Activated CD4-positive, alpha-beta memory T cell treated with anti-CD3 and anti-CD28 coated beads for 36 hours (primary cell): Measurements from ENCODE around the gene AKIRIN2. TPM values are rescaled to one million over a fixed set of nuclear protein-coding genes. Genes with fewer than 3 reads are reported as not detected.

Experiments
- CTCF ChIA-PET: fragments of 350-600 bp; sonication (Branson Sonifier 250); formaldehyde crosslinking; loops from one replicate; lab custom pipeline; 2021; ENCODE audit warnings: antibody characterized with exemption, inconsistent platforms; lab: Charles Lee
- POLR2A ChIA-PET: fragments of 350-600 bp; sonication (Branson Sonifier 250); formaldehyde crosslinking; loops from one replicate; lab custom pipeline; 2021; ENCODE audit warnings: antibody characterized with exemption; lab: Charles Lee
- DNase-seq: peaks from one replicate; pipeline ENCODE4 v3.0.0-alpha.2; 2020
- H3K27ac Mint-ChIP-seq: one replicate; pipeline ENCODE4 v1.8.0; 2021; ENCODE audit warnings: mixed read lengths
- H3K27me3 Mint-ChIP-seq: one replicate; pipeline ENCODE4 v1.8.0; 2021; ENCODE audit warnings: mixed read lengths
- H3K36me3 Mint-ChIP-seq: one replicate; pipeline ENCODE4 v1.8.0; 2021; ENCODE audit warnings: mixed read lengths
- H3K4me1 Mint-ChIP-seq: one replicate; pipeline ENCODE4 v1.8.0; 2021; ENCODE audit warnings: low read depth, mixed read lengths
- H3K4me3 Mint-ChIP-seq: one replicate; pipeline ENCODE4 v1.8.0; 2021; ENCODE audit warnings: mild to moderate bottlenecking, mixed read lengths
- H3K9me3 Mint-ChIP-seq: one replicate; pipeline ENCODE4 v1.8.0; 2021; ENCODE audit warnings: mixed read lengths
- intact Hi-C: fragments of 100-400 bp; cut with micrococcal nuclease; formaldehyde crosslinking; loops from one replicate; pipeline ENCODE4 v1.15.1; 2023
- total RNA-seq, 2 experiments: library from RNA; stranded (reverse); gene quantifications; one replicate each; pipeline ENCODE4 v1.2.3, GENCODE V29; 2021

Gene AKIRIN2
- total RNA-seq, 2 experiments from 2014 or later = 45.7 to 46.0 TPM

GRCh38 chr6:87664921-87665485, 37.0 kb downstream of the AKIRIN2 start:
- ChIA-PET POLR2A (no interaction called here), CTCF (no interaction called here)

GRCh38 chr6:87663434-87663833, 38.6 kb downstream of the AKIRIN2 start:
- POLR2A ChIA-PET = no interaction called here
- H3K9me3 Mint-ChIP-seq = no peaks in the 10 kb centered on the region

More at GRCh38 chr6:87664921-87665485, 37.0 kb downstream of the AKIRIN2 start:
- no peaks in the 10 kb centered on the region for H3K9me3 Mint-ChIP-seq
- no peak overlapping the region for H3K4me3 Mint-ChIP-seq
- DNase-seq = no peak
- H3K27me3 Mint-ChIP-seq = no peaks in the 10 kb centered on the region
- no peak overlapping the region for H3K27ac Mint-ChIP-seq
- H3K4me1 Mint-ChIP-seq = no peaks in the 10 kb centered on the region
- peaks cover 23% of the 10 kb centered on the region for H3K36me3 Mint-ChIP-seq
- intact Hi-C loops = no loop called here

GRCh38 chr6:87661503-87661902, 40.5 kb downstream of the AKIRIN2 start:
- Mint-ChIP-seq H3K4me3 (no peak overlapping the region), H3K4me1 (peaks cover 11% of the 10 kb centered on the region), H3K27me3 (no peaks in the 10 kb centered on the region), H3K27ac (no peak overlapping the region), H3K9me3 (no peaks in the 10 kb centered on the region), H3K36me3 (peaks cover 35% of the 10 kb centered on the region)
- no peak for DNase-seq
- CTCF ChIA-PET = no interaction called here
- POLR2A ChIA-PET = no interaction called here
- intact Hi-C loops = no loop called here

More at GRCh38 chr6:87663434-87663833, 38.6 kb downstream of the AKIRIN2 start:
- peaks cover 23% of the 10 kb centered on the region for H3K36me3 Mint-ChIP-seq
- no peak for DNase-seq
- no peaks in the 10 kb centered on the region for H3K4me1 Mint-ChIP-seq
- CTCF ChIA-PET = no interaction called here
- no peak overlapping the region for H3K27ac Mint-ChIP-seq
- intact Hi-C loops = no loop called here
- no peak overlapping the region for H3K4me3 Mint-ChIP-seq
- H3K27me3 Mint-ChIP-seq = no peaks in the 10 kb centered on the region

- Mint-ChIP-seq H3K36me3 (peaks cover 37% of the 10 kb centered on the region), H3K27me3 (no peaks in the 10 kb centered on the region)
- POLR2A ChIA-PET = no interaction called here
Measured at GRCh38 chr6:87661016-87661415, 41.0 kb downstream of the AKIRIN2 start.

GRCh38 chr6:87660226-87660911, 41.7 kb downstream of the AKIRIN2 start:
- DNase-seq = no peak
- no peaks in the 10 kb centered on the region for H3K9me3 Mint-ChIP-seq
- intact Hi-C loops = no loop called here
- H3K4me3 Mint-ChIP-seq = no peak overlapping the region
- H3K4me1 Mint-ChIP-seq = peaks cover 11% of the 10 kb centered on the region
- no peaks in the 10 kb centered on the region for H3K27me3 Mint-ChIP-seq
- ChIA-PET POLR2A (no interaction called here), CTCF (no interaction called here)
- no peak overlapping the region for H3K27ac Mint-ChIP-seq
- peaks cover 37% of the 10 kb centered on the region for H3K36me3 Mint-ChIP-seq

More at GRCh38 chr6:87661016-87661415, 41.0 kb downstream of the AKIRIN2 start:
- CTCF ChIA-PET = no interaction called here
- Mint-ChIP-seq H3K4me1 (peaks cover 11% of the 10 kb centered on the region), H3K27ac (no peak overlapping the region), H3K9me3 (no peaks in the 10 kb centered on the region), H3K4me3 (no peak overlapping the region)
- intact Hi-C loops = no loop called here
- no peak for DNase-seq

GRCh38 chr6:87658516-87658915, 43.5 kb downstream of the AKIRIN2 start:
- ChIA-PET CTCF (no interaction called here), POLR2A (no interaction called here)
- H3K9me3 Mint-ChIP-seq = no peaks in the 10 kb centered on the region
- no peaks in the 10 kb centered on the region for H3K27me3 Mint-ChIP-seq
- no peak overlapping the region for H3K4me3 Mint-ChIP-seq
- no peak overlapping the region for H3K27ac Mint-ChIP-seq
- intact Hi-C loops = no loop called here
- peaks cover 20% of the 10 kb centered on the region for H3K4me1 Mint-ChIP-seq
- DNase-seq = no peak
- H3K36me3 Mint-ChIP-seq = peaks cover 41% of the 10 kb centered on the region

GRCh38 chr6:87656857-87657256, 45.2 kb downstream of the AKIRIN2 start:
- H3K4me1 Mint-ChIP-seq = peaks cover 33% of the 10 kb centered on the region
- H3K4me3 Mint-ChIP-seq = no peak overlapping the region
- no peaks in the 10 kb centered on the region for H3K27me3 Mint-ChIP-seq
- POLR2A ChIA-PET = no interaction called here
- H3K27ac Mint-ChIP-seq = no peak overlapping the region
- H3K36me3 Mint-ChIP-seq = peaks cover 48% of the 10 kb centered on the region
- CTCF ChIA-PET = no interaction called here
- intact Hi-C loops = no loop called here
- no peak for DNase-seq
- H3K9me3 Mint-ChIP-seq = no peaks in the 10 kb centered on the region

GRCh38 chr6:87655824-87656223, 46.2 kb downstream of the AKIRIN2 start:
- Mint-ChIP-seq H3K27ac (no peak overlapping the region), H3K4me1 (peaks cover 33% of the 10 kb centered on the region), H3K36me3 (peaks cover 42% of the 10 kb centered on the region), H3K4me3 (no peak overlapping the region), H3K27me3 (no peaks in the 10 kb centered on the region), H3K9me3 (no peaks in the 10 kb centered on the region)
- DNase-seq = no peak
- POLR2A ChIA-PET = interaction anchor here (0.7 kb wide), 1 partner anchor 520 kb away, joined by 4 read pairs; no protein-coding TSS in a partner anchor
- intact Hi-C loops = no loop called here
- CTCF ChIA-PET = no interaction called here

GRCh38 chr6:87654875-87655454, 47.1 kb downstream of the AKIRIN2 start:
- intact Hi-C loops = loop anchor here (5.0 kb wide), 1 partner anchor 183 kb away; the partner anchor contains the start of gene SLC35A1
- H3K27me3 Mint-ChIP-seq = no peaks in the 10 kb centered on the region
- DNase-seq = no peak
- peaks cover 41% of the 10 kb centered on the region for H3K36me3 Mint-ChIP-seq
- H3K9me3 Mint-ChIP-seq = no peaks in the 10 kb centered on the region
- ChIA-PET CTCF (no interaction called here), POLR2A (interaction anchor here (0.7 kb wide), 1 partner anchor 520 kb away, joined by 4 read pairs; no protein-coding TSS in a partner anchor)
- no peak overlapping the region for H3K27ac Mint-ChIP-seq
- no peak overlapping the region for H3K4me3 Mint-ChIP-seq
- H3K4me1 Mint-ChIP-seq = peaks cover 33% of the 10 kb centered on the region

GRCh38 chr6:87654122-87654521, 47.9 kb downstream of the AKIRIN2 start:
- peaks cover 33% of the 10 kb centered on the region for H3K4me1 Mint-ChIP-seq

GRCh38 chr6:87653074-87653962, 48.7 kb downstream of the AKIRIN2 start:
- no peak overlapping the region for H3K4me3 Mint-ChIP-seq
- peak; percentile 26 for DNase-seq
- POLR2A ChIA-PET = interaction anchor here (1.0 to 1.3 kb wide), 2 partner anchors 28 to 85 kb away, joined by 5 read pairs; no protein-coding TSS in a partner anchor
- intact Hi-C loops = loop anchor here (1.0 to 5.0 kb wide), 2 partner anchors 49 to 181 kb away; partner anchors contain the start of genes AKIRIN2 and SLC35A1
- H3K4me1 Mint-ChIP-seq = peaks cover 33% of the 10 kb centered on the region
- peaks cover 40% of the 10 kb centered on the region for H3K36me3 Mint-ChIP-seq
- no peaks in the 10 kb centered on the region for H3K9me3 Mint-ChIP-seq
- peak overlapping the region; percentile 60 for H3K27ac Mint-ChIP-seq
- no peaks in the 10 kb centered on the region for H3K27me3 Mint-ChIP-seq
- CTCF ChIA-PET = interaction anchor here (0.6 kb wide), 1 partner anchor 47 kb away, joined by 3 read pairs; no protein-coding TSS in a partner anchor

More at GRCh38 chr6:87654122-87654521, 47.9 kb downstream of the AKIRIN2 start:
- Mint-ChIP-seq H3K36me3 (peaks cover 39% of the 10 kb centered on the region), H3K27ac (no peak overlapping the region), H3K9me3 (no peaks in the 10 kb centered on the region), H3K4me3 (no peak overlapping the region), H3K27me3 (no peaks in the 10 kb centered on the region)
- intact Hi-C loops = loop anchor here (5.0 kb wide), 1 partner anchor 182 kb away; the partner anchor contains the start of gene SLC35A1
- ChIA-PET POLR2A (no interaction called here), CTCF (no interaction called here)
- no peak for DNase-seq
